HG02885 (cell line): Measurements from ENCODE around the gene SMARCD1.

Source experiments
- ATAC-seq: cut with Tn5 transposase; IDR thresholded peaks from one replicate; pipeline ENCODE4 v1.9.1; 2021; ENCODE audit warnings: mild to moderate bottlenecking; ENCODE audit not compliant: unreplicated experiment, poor library complexity

SMARCD1 gene

DNA sequence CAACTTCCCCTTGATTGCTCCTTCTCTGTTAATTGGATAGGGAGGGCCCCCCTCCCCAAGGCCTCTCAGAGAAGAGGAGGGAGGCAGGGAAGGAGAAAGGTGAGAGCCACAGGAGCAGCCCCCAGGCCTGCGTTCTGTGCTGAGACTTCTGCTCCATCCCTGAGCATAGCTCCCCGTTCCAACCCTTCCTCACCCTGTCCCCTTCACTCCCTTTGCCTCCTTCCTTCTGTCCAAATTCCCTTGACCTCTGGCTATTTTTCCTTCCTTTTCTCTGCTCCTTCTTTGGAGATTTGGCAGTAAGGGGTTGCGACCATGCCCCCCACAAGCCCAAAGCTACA, 28.5 kb upstream of the SMARCD1 start:
- ATAC-seq, result no peak

DNA sequence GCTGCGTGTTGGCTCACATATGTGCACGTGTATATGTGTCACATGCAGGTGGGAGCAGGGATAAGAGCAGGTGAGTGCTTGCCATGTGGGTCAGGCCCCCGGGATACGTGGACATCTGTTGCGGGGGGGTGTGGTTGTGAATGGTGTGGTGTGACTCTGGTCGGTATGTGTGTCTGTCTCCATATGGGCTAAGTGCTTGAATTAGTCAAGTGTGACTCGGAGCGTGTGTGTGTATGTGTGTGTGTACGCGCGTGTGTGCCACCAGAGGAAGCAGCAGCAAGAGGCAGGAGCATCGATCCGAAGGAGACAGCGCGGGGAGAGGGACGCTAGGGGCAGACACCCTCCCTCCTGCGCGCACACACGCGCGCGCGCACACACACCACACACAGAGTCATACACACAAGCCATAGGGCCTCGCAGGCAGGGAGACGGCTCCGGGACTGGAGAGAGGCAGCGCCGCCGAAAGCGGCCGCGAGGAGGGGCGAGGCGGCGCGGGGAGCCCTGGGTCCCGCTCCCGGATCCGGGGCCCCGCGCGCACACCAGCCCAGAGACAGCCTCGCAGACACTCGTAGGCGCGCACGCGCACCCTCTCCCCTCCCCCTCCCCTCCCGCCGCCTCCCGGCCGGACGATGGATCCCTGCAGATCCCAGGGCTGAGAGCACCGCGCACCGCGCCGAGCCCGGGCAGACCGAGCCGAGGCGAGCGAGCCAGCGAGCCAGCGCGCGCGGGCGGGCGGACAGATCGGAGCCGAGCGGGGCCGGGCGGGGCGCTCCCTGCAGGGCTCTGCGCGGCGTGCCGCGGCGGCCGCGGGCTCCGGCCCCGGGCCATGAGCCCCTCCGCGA, 27.9 kb upstream of the SMARCD1 start, which contains the start of gene ASIC1:
Gene ASIC1 (plus strand): TSS at position 597 of the 842 bp plus-strand sequence. CDS start 1,171 bp downstream, outside the sequence.
- ATAC-seq, result no peak

DNA sequence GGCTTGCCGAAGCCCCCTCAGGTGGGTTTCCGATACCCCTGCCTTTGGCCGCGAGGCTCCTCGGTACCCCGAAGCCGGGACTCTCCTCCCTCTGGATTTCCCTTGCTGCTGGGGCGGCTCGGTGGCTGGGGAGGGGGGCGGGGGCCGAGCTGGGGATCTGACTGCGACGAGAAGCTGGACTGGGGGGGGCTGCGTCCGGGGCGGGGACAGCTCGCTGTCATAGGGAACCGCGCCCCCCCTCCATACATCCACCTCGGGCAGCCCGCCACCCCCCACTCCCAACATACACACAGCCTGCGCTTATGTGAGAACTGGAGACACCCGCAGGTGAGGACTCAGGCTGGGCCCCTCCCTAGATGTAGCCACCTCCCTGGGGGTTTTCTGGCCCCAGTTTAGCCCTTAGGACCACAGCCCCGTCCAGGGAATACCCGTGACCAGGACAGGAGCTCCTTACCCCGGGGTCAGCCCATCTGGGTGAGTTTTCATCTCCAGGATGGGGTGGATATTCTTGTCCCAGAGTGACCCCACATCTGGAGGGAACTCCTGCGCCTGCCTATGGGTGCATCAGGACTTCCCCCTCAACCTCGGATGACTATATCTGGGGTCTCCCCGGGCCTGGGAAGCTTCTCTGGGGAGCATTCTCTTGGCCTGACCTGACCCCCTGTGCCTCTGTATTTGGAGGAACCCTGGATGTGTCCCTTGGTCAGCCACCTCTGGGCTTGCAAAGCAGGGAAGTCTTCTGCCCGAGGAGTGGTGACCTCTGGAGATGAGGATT, 27.1 kb upstream of the SMARCD1 start:
- ATAC-seq, result no peak

DNA sequence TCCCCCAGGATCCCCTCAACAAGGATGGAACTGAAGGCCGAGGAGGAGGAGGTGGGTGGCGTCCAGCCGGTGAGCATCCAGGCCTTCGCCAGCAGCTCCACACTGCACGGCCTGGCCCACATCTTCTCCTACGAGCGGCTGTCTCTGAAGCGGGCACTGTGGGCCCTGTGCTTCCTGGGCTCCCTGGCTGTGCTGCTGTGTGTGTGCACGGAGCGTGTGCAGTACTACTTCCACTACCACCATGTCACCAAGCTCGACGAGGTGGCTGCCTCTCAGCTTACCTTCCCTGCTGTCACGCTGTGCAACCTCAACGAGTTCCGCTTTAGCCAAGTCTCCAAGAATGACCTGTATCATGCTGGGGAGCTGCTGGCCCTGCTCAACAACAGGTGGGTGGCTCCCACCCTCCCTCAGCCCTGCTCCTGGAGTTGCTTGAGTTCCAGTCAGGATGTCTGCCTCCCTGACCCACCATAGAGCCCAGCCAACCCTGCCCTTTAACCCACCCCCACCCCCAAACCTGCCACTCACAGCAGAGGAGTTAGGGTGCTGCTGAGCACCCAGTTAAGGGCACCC, 26.3 kb upstream of the SMARCD1 start:
- no peak for ATAC-seq

DNA sequence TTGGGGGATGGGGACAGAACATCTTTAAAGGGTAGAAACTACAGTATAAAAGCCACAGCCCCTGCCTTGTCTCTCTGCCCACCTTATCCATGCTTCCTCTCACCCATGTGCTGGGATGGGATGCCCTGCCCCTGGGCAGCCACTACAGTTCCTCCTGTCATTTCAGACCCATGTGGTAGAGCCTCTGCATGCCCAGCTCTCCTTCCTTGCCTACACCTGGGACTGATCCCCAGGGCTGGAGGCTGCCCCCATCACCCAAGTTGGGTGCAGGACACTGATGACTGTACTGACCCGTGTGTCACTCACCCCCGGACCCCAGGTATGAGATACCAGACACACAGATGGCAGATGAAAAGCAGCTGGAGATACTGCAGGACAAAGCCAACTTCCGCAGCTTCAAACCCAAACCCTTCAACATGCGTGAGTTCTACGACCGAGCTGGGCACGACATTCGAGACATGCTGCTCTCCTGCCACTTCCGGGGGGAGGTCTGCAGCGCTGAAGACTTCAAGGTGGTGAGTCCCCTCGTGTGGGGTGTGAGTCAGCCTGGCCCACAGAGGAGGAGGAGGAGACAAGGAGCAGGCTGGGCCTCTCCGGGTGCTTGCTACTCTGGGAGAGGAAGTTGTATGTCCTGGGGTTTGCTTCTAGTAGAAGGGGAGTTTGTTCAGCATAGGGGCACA, 25.6 kb upstream of the SMARCD1 start:
- no peak for ATAC-seq

DNA sequence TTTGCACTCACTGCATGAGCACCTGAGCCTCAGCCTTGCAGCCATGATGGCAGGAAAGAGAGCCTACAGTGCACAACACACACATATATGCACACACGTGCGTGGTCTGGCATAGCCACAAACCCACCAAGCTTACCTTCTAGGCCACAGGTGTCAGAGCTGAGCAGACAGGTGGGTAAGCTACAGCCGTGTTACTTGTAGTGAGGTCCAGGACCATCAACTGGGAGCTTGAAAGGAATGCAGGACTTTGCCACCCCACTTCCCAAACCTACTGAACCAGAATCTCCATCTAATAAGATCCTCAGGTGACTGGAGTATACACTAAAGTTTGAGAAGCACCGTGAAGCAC, 25.0 kb upstream of the SMARCD1 start:
- ATAC-seq, result no peak

DNA sequence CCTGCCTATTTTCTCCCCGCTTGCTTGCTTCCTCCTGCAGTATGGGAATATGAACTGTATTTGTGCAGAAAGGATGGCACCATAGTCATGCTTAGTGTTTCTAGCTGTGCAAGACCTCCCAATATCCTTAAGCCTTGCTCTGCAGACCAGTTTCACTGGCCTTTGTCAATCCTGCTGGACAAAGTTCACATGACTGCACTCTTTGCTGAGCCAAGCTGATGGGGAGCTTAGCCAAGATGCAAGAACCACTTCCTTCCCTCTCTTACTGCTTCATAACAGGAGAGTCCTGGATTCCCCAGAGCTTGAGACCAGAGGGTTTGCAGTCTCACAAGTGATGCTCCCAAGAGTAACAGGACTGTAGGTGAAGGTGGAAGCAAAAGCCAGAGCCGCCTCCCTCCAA, 24.0 kb upstream of the SMARCD1 start:
- ATAC-seq, result no peak

DNA sequence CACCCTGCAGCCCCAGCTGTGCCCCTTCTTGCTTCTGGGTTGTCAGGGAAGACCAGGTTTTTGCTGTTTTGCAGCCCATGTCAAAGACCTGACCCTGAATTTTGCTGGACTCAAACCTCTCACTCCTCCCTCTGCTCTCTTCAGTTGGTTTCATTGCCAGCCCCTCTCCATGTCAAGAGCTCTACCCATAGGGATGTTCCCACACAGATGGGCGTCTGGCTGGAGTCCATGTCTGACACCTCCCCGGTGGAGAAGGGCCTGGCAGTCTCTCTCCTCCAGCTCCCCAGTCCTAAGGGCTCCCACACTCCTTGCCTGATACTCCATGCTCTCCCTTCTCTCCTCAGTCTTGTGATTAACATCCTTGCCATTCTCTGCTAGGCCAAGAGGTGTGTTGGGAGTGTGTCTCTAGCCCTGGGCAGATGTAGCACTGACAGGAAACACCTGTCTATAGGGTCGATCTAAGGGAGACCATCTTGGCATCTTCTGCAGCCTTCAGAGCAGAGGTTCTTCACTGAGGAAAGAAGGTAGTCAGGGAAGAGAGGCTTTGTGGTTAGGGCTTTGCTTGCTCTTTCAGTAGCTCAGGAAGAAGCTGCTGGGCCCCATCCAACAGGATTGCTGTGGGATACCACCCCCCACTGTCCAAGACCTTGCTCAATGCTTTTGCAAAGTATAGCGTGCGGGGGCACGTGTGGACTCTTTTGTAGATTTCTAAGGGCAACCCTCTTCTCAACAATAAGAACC, 23.0 kb upstream of the SMARCD1 start:
- ATAC-seq, result no peak

DNA sequence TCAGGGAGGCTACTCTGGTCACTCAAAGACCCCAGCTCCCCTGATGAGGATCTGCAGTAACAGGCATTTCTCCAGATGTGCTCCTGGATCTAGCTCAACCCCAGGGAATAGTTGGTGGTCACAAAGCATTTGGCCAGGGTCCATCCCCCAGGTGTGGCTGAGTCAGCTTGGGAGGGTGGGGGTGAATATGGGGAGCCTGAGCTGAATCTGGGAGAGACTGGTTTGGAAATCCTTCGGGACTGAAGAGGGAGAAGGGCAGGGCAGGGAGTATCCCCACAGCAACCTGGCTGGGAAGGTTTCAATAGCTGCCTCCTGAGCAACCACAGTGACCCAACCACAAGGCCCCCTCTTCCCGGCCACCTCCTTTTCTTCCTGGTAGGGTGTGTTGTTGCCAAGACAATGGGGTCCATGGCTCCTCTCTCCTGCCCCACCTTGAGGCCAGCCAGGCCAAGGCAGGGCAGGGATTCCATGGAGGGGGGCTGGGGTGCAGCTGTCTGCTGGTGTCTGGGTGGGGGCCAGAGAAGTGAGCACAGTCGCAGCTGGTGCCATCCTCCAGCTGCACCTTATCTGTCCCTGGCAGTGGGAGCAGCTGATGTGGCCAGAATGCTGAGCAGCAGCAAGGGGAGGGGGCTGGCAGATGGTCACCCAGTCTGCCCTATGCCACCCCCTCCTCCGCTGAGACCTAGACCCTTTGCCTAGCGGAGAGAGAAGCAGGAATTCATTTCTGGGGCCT, 22.2 kb upstream of the SMARCD1 start:
- no peak for ATAC-seq

DNA sequence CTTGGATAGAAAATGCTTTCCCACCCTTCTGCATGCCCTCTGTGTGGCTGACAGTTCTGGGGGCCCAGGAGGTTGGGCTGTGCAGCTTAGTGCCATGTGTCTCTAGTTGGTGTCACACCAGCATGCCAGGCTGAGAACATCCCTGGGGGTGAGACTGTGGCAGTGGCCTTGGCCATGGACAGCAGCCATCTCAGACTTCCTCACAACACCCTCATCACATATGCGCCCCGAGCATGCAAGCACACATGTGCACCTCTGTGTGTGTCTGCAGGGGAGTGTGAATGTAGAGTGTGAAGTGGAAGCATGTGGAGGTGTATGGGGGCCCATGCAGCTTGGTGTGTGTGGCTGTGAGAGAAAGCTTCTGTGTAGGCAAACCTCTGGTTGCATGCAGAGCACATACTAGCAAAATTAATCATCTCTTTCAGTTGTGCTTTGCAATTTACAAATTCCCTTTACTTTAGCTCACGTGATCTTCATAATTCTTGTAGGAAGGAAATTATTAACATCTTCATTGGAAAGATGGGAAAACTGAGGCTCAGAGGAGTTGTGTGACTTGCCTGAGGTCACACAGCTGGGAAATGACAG, 19.3 kb upstream of the SMARCD1 start:
- ATAC-seq, result no peak

DNA sequence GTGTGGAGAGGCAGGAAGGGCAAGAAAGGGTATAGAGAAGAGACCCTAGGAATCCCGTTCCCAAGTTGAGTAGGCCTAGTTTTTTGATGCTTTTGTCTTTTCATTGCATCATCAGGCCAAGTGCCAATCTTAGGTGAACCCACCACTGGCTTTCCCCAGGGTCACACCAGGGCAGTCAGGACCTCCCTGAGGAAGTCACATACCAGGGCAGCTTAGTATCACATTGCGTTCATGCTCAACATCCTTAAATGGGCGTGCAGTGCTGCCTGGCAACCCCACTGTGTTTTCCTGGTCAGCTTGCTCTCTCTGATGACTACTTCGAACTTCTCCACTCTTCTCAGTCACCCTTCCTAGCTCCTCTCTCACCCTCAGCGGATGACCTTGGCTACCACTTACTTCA, 18.7 kb upstream of the SMARCD1 start:
- ATAC-seq, result no peak

DNA sequence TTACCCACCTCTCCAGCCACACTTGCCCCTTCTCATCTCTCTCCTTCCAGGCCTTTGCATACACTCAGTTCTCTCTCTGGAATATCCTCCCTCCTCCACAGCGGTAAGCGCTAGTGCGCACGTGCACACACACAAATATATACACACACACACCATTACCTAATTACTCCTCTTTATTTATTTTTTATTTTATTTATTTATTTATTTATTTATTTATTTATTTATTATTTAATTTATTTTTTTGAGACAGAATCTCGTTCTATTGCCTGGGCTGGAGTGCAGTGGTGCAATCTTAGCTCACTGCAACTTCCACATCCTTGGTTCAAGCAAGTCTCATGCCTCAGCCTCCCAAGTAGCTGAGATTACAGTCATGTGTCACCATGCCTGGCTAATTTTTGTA, 16.1 kb upstream of the SMARCD1 start:
- ATAC-seq, result no peak

DNA sequence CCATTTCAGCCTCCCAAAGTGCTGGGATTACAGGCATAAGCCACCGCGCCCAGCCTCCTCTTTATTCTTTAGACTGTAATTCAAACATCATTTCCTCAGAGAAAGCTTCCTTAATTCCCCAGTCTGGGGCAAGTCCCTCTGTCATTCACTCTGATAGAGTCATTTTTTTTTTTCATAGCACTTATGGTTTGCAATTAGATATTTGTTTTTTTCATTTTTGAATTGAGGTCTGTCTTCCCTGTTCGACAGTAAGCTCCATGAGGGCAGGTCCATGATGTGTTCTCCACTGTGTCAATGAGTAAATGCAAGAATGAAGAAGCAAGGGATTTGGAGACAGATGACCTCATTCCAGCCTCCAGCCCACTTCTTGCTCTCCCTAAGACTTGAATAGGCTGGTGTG, 15.6 kb upstream of the SMARCD1 start:
- ATAC-seq, result no peak

DNA sequence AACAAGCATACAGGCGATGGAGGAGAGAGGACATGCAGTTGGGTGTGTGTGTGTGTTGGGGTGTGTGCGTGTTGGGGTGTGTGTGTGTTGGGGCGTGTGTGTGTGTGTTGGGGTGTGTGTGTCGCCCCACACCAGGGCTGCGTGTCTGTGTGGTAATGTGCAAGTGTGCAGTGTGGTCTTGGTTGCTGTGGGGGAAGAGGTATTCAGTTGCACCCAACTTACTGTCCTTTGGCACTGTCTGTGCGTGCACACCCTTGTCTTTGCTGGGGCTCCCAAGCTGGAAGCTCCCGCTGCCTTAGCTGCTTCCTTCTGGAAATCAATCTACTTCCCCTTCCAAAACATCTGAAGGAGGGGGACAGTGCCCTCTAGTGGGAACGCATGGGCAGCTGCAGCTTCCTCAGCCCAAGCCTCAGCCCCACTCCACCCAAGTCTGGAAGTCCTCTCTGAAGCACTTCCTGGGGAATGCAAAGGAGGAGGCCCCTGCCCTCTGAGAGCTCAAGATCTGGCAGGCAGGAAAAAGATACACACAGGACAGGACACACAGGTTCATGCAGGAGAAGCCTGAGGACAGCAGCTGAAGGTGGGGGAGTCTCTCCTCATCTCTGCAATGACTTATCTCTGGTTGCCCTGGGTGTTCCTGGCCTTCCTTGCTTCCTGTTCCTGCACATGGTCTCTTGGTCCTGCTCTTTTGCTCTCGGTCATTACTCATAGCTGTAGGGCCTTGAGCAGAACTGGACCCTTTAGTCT, 14.7 kb upstream of the SMARCD1 start:
- no peak for ATAC-seq

DNA sequence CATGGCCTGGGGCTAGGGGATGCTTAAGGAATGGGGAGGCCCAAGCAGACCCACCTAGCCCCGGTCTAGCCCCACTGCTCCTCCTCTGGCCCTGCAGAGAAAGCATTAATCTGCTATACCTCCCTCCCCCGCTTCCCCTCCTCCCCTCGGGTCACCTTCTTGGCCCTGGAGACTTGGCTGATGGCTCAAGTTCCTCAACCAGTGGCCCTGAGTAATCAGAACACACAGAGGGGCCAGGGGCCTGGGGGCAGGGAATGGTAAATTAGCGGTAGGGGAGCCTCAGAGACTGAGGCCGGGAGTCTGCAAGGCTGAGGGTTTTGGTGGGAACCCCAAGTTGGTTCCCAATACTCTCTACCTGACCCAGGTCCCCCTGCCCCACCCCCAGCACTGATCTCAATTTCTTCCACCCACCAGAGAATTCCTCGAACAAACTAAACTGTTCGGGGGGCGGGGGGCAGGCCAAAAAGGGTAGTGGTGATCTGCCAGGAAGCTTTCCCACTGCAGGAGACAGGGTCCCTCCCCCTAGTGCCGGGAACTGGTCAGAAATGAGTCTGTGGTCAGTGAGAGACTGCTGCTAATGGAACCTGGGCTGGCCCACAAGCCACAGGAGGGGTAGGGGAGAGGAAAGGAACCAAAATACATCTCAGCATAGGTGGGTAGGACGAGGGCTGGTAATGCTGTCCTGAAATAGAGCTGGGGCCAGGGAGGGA, 12.8 kb upstream of the SMARCD1 start:
- ATAC-seq, result no peak

DNA sequence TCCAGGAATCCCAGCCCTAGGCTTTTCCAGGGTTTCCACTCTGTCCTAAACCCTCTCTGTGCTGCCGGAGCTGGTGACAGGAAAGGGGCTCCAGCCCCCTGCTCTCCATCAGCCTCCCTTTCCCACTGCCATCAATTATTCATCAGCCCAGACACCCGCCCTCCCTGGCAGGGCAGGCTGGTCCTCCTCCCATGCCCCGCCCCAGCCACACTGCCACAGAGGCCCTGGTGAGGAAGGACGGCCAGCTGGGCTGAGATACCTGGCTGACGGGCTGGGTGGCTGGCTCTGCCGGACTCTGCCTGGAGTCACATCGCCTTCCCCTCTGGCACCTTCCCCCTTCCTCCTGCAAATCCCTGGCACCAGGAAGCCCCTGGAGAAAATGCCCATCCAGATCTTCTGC, 11.9 kb upstream of the SMARCD1 start:
- no peak for ATAC-seq

DNA sequence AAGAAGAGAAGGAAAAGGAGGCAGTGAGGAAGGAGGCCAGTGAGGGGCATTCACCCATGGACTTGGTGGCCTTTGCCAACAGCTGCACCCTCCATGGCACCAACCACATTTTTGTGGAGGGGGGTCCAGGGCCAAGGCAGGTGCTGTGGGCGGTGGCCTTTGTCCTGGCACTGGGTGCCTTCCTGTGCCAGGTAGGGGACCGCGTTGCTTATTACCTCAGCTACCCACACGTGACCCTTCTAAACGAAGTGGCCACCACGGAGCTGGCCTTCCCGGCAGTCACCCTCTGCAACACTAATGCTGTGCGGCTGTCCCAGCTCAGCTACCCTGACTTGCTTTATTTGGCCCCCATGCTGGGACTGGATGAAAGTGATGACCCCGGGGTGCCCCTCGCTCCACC, 11.4 kb upstream of the SMARCD1 start:
- ATAC-seq, result no peak
